ENCODE results near the gene FIG4. TPM values are rescaled to one million over a fixed set of nuclear protein-coding genes. Genes with fewer than 3 reads are reported as not detected.

FIG4 gene
- total and polyA plus RNA-seq, 12 donors, result 9.2 to 25.4 (median 17.8) TPM

GRCh38 chr6:109762769-109763441, 71.8 kb downstream of the FIG4 start:
- Histone ChIP-seq H3K4me1 (replicated peaks in 1 of 2) (no peaks in the 10 kb centered on the region), H3K4me3 (no peak overlapping the region), H3K9me3 (replicated peaks in 1 of 3) (no peaks in the 10 kb centered on the region), H3K27ac (no peak overlapping the region), H3K36me3 (replicated peaks in 1 of 2) (no peaks in the 10 kb centered on the region), H3K27me3 (no peaks in the 10 kb centered on the region)
- TF ChIP-seq, protein P1, sequence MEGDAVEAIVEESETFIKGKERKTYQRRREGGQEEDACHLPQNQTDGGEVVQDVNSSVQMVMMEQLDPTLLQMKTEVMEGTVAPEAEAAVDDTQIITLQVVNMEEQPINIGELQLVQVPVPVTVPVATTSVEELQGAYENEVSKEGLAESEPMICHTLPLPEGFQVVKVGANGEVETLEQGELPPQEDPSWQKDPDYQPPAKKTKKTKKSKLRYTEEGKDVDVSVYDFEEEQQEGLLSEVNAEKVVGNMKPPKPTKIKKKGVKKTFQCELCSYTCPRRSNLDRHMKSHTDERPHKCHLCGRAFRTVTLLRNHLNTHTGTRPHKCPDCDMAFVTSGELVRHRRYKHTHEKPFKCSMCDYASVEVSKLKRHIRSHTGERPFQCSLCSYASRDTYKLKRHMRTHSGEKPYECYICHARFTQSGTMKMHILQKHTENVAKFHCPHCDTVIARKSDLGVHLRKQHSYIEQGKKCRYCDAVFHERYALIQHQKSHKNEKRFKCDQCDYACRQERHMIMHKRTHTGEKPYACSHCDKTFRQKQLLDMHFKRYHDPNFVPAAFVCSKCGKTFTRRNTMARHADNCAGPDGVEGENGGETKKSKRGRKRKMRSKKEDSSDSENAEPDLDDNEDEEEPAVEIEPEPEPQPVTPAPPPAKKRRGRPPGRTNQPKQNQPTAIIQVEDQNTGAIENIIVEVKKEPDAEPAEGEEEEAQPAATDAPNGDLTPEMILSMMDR (IDR thresholded peaks at IDR 0.05), result no peak
- TF ChIP-seq POLR2A (IDR thresholded peaks at IDR 0.05), result no peak
- WGBS, 4 donors, result 0 to 91% (median 43%) methylated on average over 1 of the region's 1 CpG
- intact Hi-C loops (cut with DNase I), result no loop called here
- no peak for DNase-seq

DNA sequence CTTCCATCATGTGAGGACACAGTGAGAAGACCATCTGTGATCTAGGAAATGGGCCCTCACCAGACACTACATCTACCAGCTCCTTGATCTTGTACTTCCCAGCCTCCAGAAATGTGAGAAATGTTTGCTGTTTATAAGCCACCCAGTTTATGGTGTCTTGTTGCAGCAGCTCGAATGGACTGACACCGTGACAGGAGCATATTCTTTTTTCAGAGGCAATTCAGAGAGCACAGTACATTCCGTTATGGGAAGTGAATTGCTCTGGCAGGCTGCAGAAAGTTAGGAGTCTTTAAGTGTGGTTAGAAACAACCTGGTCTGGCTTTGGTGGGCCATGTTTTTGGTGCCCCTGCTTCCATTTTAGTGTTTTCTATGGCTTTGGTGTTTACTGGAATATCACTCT, 75.1 kb downstream of the FIG4 start:
- no peaks in the 10 kb centered on the region for H3K36me3 ChIP-seq (replicated peaks in 1 of 2)
- 95 to 100% (median 99%) methylated on average over 3 of the region's 3 CpGs for WGBS, 4 donors
- DNase-seq, result no peak

DNA sequence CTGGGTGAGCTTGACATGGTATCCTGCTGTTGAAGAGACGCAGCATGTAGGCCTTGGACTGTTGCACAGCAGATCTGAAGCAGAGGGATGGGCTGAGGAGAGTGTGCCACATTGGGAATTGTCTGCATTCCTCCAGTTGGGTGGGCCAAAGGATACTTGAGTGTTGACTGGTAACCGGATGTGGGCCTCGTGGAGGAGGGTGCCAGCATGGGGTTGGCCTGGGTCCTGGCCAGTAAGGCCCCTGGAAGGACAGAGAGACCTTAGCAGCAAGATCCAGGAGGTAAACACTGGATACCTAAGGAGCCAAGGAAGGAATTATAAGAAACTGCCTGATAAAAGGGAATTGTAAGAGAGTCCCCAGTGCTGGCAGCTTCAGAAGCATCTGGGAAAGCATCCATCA, 76.9 kb downstream of the FIG4 start:
- Histone ChIP-seq H3K9me3 (replicated peaks in 1 of 3) (no peaks in the 10 kb centered on the region), H3K4me1 (replicated peaks in 1 of 2) (peaks cover 4 to 12% of the 10 kb centered on the region in 2 donors), H3K36me3 (replicated peaks in 1 of 2) (no peaks in the 10 kb centered on the region), H3K27ac (no peak overlapping the region), H3K27me3 (no peaks in the 10 kb centered on the region), H3K4me3 (no peak overlapping the region)
- TF ChIP-seq, protein P1 (IDR thresholded peaks at IDR 0.05), result no peak
- TF ChIP-seq POLR2A (IDR thresholded peaks at IDR 0.05), result no peak
- intact Hi-C loops (cut with DNase I), result no loop called here
- no peak for DNase-seq
- WGBS, 4 donors, result 80 to 95% (median 94%) methylated on average over 3 of the region's 3 CpGs

More for the DNA sequence above, 75.1 kb downstream of the FIG4 start:
- no peak overlapping the region for H3K4me3 ChIP-seq
- no peaks in the 10 kb centered on the region for H3K27me3 ChIP-seq
- intact Hi-C loops (cut with DNase I), result no loop called here
- no peaks in the 10 kb centered on the region for H3K9me3 ChIP-seq (replicated peaks in 1 of 3)
- TF ChIP-seq, protein P1 (IDR thresholded peaks at IDR 0.05), result no peak
- TF ChIP-seq POLR2A (IDR thresholded peaks at IDR 0.05), result no peak
- H3K27ac ChIP-seq, result no peak overlapping the region
- H3K4me1 ChIP-seq (replicated peaks in 1 of 2), result peaks cover 3 to 5% of the 10 kb centered on the region in 2 donors

GRCh38 chr6:109768485-109768884, 77.4 kb downstream of the FIG4 start:
- whole genome bisulfite sequencing, 4 donors, result 88 to 97% (median 95%) methylated on average over 5 of the region's 5 CpGs
- Histone ChIP-seq H3K4me3 (no peak overlapping the region), H3K27me3 (no peaks in the 10 kb centered on the region), H3K27ac (no peak overlapping the region), H3K9me3 (replicated peaks in 1 of 3) (no peaks in the 10 kb centered on the region), H3K36me3 (replicated peaks in 1 of 2) (no peaks in the 10 kb centered on the region), H3K4me1 (replicated peaks in 1 of 2) (peaks cover 4 to 17% of the 10 kb centered on the region in 2 donors)
- TF ChIP-seq POLR2A (IDR thresholded peaks at IDR 0.05), result no peak
- TF ChIP-seq, protein P1 (IDR thresholded peaks at IDR 0.05), result no peak
- no peak for DNase-seq
- intact Hi-C loops (cut with DNase I), result no loop called here
